Activated naive CD8-positive, alpha-beta T cell treated with anti-CD3 and anti-CD28 coated beads, Interleukin-2, amount 50 U/mL, for 24 hours (primary cell): ENCODE results near the gene STOML1.

Source experiments
- ATAC-seq: fragments of 150-1000 bp; cut with Tn5 transposase; one replicate; pipeline ENCODE4 v1.10.0; 2021
- DNase-seq: peaks from one replicate; pipeline ENCODE4 v3.0.0; 2021
- H3K27ac Mint-ChIP-seq: one replicate; pipeline ENCODE4 v1.8.0; 2021; ENCODE audit warnings: mild to moderate bottlenecking, mixed read lengths
- H3K27me3 Mint-ChIP-seq: one replicate; pipeline ENCODE4 v1.8.0; 2021; ENCODE audit warnings: mixed read lengths
- H3K36me3 Mint-ChIP-seq: one replicate; pipeline ENCODE4 v1.8.0; 2021; ENCODE audit warnings: low read depth, mixed read lengths
- H3K4me1 Mint-ChIP-seq: one replicate; pipeline ENCODE4 v1.8.0; 2021; ENCODE audit warnings: mixed read lengths
- H3K4me3 Mint-ChIP-seq: one replicate; pipeline ENCODE4 v1.8.0; 2021; ENCODE audit warnings: mild to moderate bottlenecking, moderate library complexity, mixed read lengths
- H3K9me3 Mint-ChIP-seq: one replicate; pipeline ENCODE4 v1.8.0; 2021; ENCODE audit warnings: mixed read lengths

STOML1 gene

GRCh38 chr15:73934281-73934680 is 57.8 kb downstream of the STOML1 start:
- Mint-ChIP-seq H3K4me1 (peaks cover 2% of the 10 kb centered on the region), H3K9me3 (no peaks in the 10 kb centered on the region), H3K27ac (no peak overlapping the region), H3K4me3 (no peak overlapping the region), H3K36me3 (no peaks in the 10 kb centered on the region), H3K27me3 (no peaks in the 10 kb centered on the region)
- ATAC-seq, result no peak
- no peak for DNase-seq

GRCh38 chr15:73932381-73933191 is 59.5 kb downstream of the STOML1 start:
- no peaks in the 10 kb centered on the region for H3K9me3 Mint-ChIP-seq
- DNase-seq, result no peak
- ATAC-seq, result no peak
- no peaks in the 10 kb centered on the region for H3K36me3 Mint-ChIP-seq
- H3K27me3 Mint-ChIP-seq, result peaks cover 3% of the 10 kb centered on the region
- H3K4me3 Mint-ChIP-seq, result no peak overlapping the region
- no peak overlapping the region for H3K27ac Mint-ChIP-seq
- H3K4me1 Mint-ChIP-seq, result peaks cover 13% of the 10 kb centered on the region

GRCh38 chr15:73931441-73931840 is 60.7 kb downstream of the STOML1 start:
- peaks cover 13% of the 10 kb centered on the region for H3K4me1 Mint-ChIP-seq
- H3K4me3 Mint-ChIP-seq, result no peak overlapping the region
- ATAC-seq, result no peak
- H3K27ac Mint-ChIP-seq, result no peak overlapping the region
- no peaks in the 10 kb centered on the region for H3K9me3 Mint-ChIP-seq
- DNase-seq, result no peak
- no peaks in the 10 kb centered on the region for H3K36me3 Mint-ChIP-seq
- H3K27me3 Mint-ChIP-seq, result peaks cover 3% of the 10 kb centered on the region

- peaks cover 3% of the 10 kb centered on the region for H3K27me3 Mint-ChIP-seq
- no peak overlapping the region for H3K27ac Mint-ChIP-seq
- H3K4me3 Mint-ChIP-seq, result no peak overlapping the region
- H3K4me1 Mint-ChIP-seq, result peaks cover 14% of the 10 kb centered on the region
- DNase-seq (no peak), ATAC-seq (no peak)
- no peaks in the 10 kb centered on the region for H3K9me3 Mint-ChIP-seq
- no peaks in the 10 kb centered on the region for H3K36me3 Mint-ChIP-seq
Measured at GRCh38 chr15:73930790-73931281, 61.3 kb downstream of the STOML1 start.

GRCh38 chr15:73930371-73930770 is 61.7 kb downstream of the STOML1 start:
- no peak for ATAC-seq
- Mint-ChIP-seq H3K9me3 (no peaks in the 10 kb centered on the region), H3K36me3 (no peaks in the 10 kb centered on the region), H3K4me3 (no peak overlapping the region), H3K27ac (no peak overlapping the region), H3K4me1 (peaks cover 19% of the 10 kb centered on the region), H3K27me3 (peaks cover 4% of the 10 kb centered on the region)
- no peak for DNase-seq

- no peaks in the 10 kb centered on the region for H3K36me3 Mint-ChIP-seq
- peaks cover 4% of the 10 kb centered on the region for H3K27me3 Mint-ChIP-seq
- no peak overlapping the region for H3K27ac Mint-ChIP-seq
- H3K4me3 Mint-ChIP-seq, result peak overlapping the region; percentile 24
- peaks cover 29% of the 10 kb centered on the region for H3K4me1 Mint-ChIP-seq
- DNase-seq, result no peak
- no peak for ATAC-seq
- no peaks in the 10 kb centered on the region for H3K9me3 Mint-ChIP-seq
Measured at GRCh38 chr15:73928971-73929627, 63.0 kb downstream of the STOML1 start.
